ENCODE data around the gene RASD2. TPM values are rescaled to one million over a fixed set of nuclear protein-coding genes. Genes with fewer than 3 reads are reported as not detected.

RASD2 gene
- total RNA-seq (ENCODE audit: low replicate concordance) = not detected in 2 replicates

GRCh38 chr22:35540595-35541253 is at the start of gene RASD2:
TSS of gene RASD2 (plus strand) at chr22:35540831. CDS start at chr22:35546810, 5,979 bp downstream.

Other genes with a start within 250 kb of the RASD2 start
- gene TOM1, start 240.9 kb upstream of the RASD2 start, total RNA-seq (ENCODE audit: low replicate concordance) = 30.1 and 41.2 TPM in 2 replicates
- gene HMOX1, start 159.7 kb upstream of the RASD2 start, total RNA-seq (ENCODE audit: low replicate concordance) = 24.1 and 94.4 TPM in 2 replicates
- gene MCM5, start 140.7 kb upstream of the RASD2 start, total RNA-seq (ENCODE audit: low replicate concordance) = 11.5 and 26.8 TPM in 2 replicates
- 0.15 TPM in 1 of 2 replicates, not detected in the other for gene MB, start 76.5 kb downstream of the RASD2 start, total RNA-seq (ENCODE audit: low replicate concordance)
- gene APOL6, start 107.6 kb downstream of the RASD2 start, total RNA-seq (ENCODE audit: low replicate concordance) = 8.5 and 26.2 TPM in 2 replicates
- not detected in 2 replicates for gene APOL5, start 177.0 kb downstream of the RASD2 start, total RNA-seq (ENCODE audit: low replicate concordance)

Data from smooth muscle cell of the coronary artery (primary cell).